Large intestine (tissue), 3 donors: ENCODE measurements around the gene GOLGA8S. TPM values are rescaled to one million over a fixed set of nuclear protein-coding genes. Genes with fewer than 3 reads are reported as not detected.
"Not testable (repeated sequence)": the region's sequence is repeated elsewhere in the genome, so short reads cannot be mapped to it uniquely, and the experiment has no call there.

Experiments
- DNase-seq, 2 donors: peaks; one replicate each; pipeline versions ENCODE4 v3.0.0 to v3.0.0-alpha.2; 2013
- H3K27ac ChIP-seq: one replicate; pipeline ENCODE4 v1.5.1; 2013; ENCODE audit warnings: low read length
- H3K27me3 ChIP-seq: 2 replicates; pipeline ENCODE4 v1.6.1; 2013; ENCODE audit warnings: low read length; ENCODE audit not compliant: control insufficient read depth, insufficient read depth
- H3K36me3 ChIP-seq: 2 replicates; pipeline ENCODE4 v1.6.1; 2013; ENCODE audit warnings: low read length; ENCODE audit not compliant: control insufficient read depth, insufficient read depth
- H3K4me1 ChIP-seq: one replicate; pipeline ENCODE4 v1.6.1; 2013; ENCODE audit warnings: low read length; ENCODE audit not compliant: control insufficient read depth, insufficient read depth
- H3K4me3 ChIP-seq: one replicate; pipeline ENCODE4 v1.5.1; 2013; ENCODE audit warnings: low read length
- H3K9me3 ChIP-seq: one replicate; pipeline ENCODE4 v1.6.1; 2013; ENCODE audit warnings: mild to moderate bottlenecking, low read depth, low read length, moderate library complexity; ENCODE audit not compliant: control insufficient read depth
- WGBS: methylation state at CpG from one replicate; pipeline ENCODE4 v1.1.5; 2013; ENCODE audit warnings: low lambda C conversion rate; ENCODE audit not compliant: insufficient coverage; 5-methylcytosine and 5-hydroxymethylcytosine counted together
- polyA plus RNA-seq: library from polyadenylated mRNA; unstranded; fragments of 120-200 nt; gene quantifications from one replicate; pipeline ENCODE4 v1.2.1, GENCODE V29; 2013

The GOLGA8S gene
- polyA plus RNA-seq, 1 donor: 0.24 TPM

DNA sequence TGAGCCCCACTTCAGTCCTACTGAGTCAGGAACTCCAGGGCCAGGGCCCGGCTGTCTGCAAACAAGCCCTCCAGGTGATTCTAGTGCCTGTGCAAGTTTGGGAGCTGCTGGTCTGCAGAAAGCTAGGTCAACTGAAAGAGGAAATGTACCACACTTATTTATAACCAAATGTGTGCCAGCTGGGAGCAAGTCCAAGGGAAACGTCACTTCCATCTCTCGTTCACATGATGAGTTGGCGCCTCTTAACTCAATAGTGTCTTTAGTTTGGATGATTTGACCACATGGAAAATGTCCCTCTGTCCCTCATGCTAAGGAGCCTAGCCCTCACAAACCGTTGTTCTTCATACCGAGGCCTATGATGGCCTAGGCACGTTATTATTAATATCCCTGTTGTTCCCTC, 43.2 kb downstream of the GOLGA8S start:
- Histone ChIP-seq H3K4me3 (no peak overlapping the region), H3K27me3 (no peaks in the 10 kb centered on the region), H3K4me1 (no peaks in the 10 kb centered on the region), H3K9me3 (no peaks in the 10 kb centered on the region), H3K36me3 (no peaks in the 10 kb centered on the region), H3K27ac (no peak overlapping the region)
- WGBS: no CpG with 5 or more reads among the region's 7 CpGs
- no peak for DNase-seq

- not testable (repeated sequence) for H3K9me3 ChIP-seq, H3K4me3 ChIP-seq, H3K4me1 ChIP-seq, H3K36me3 ChIP-seq, H3K27me3 ChIP-seq, DNase-seq, H3K27ac ChIP-seq
- no CpG with 5 or more reads among the region's 4 CpGs for WGBS
These were observed 43.8 kb downstream of the GOLGA8S start for GRCh38 chr15:23398357-23398756.

GRCh38 chr15:23399207-23399606, 44.7 kb downstream of the GOLGA8S start:
- not testable (repeated sequence) for H3K4me1 ChIP-seq, DNase-seq
- WGBS: 83% methylated on average over 1 of the region's 5 CpGs

GRCh38 chr15:23401627-23402026, 47.1 kb downstream of the GOLGA8S start:
- H3K4me1 ChIP-seq: no peaks in the 10 kb centered on the region

More at GRCh38 chr15:23399207-23399606, 44.7 kb downstream of the GOLGA8S start:
- not testable (repeated sequence) for H3K9me3 ChIP-seq, H3K27me3 ChIP-seq, H3K36me3 ChIP-seq, H3K27ac ChIP-seq, H3K4me3 ChIP-seq

GRCh38 chr15:23402140-23402539, 47.6 kb downstream of the GOLGA8S start:
- Histone ChIP-seq H3K27ac (no peak overlapping the region), H3K4me3 (no peak overlapping the region), H3K36me3 (no peaks in the 10 kb centered on the region), H3K9me3 (no peaks in the 10 kb centered on the region), H3K27me3 (no peaks in the 10 kb centered on the region), H3K4me1 (no peaks in the 10 kb centered on the region)
- WGBS: 78% methylated on average over 2 of the region's 2 CpGs
- DNase-seq: no peak

More at GRCh38 chr15:23401627-23402026, 47.1 kb downstream of the GOLGA8S start:
- no peaks in the 10 kb centered on the region for H3K9me3 ChIP-seq
- H3K4me3 ChIP-seq: no peak overlapping the region
- DNase-seq: no peak
- no peaks in the 10 kb centered on the region for H3K27me3 ChIP-seq
- no peak overlapping the region for H3K27ac ChIP-seq
- H3K36me3 ChIP-seq: no peaks in the 10 kb centered on the region
- no CpG with 5 or more reads among the region's 8 CpGs for WGBS

GRCh38 chr15:23402544-23402943, 48.0 kb downstream of the GOLGA8S start:
- Histone ChIP-seq H3K4me1 (no peaks in the 10 kb centered on the region), H3K9me3 (no peaks in the 10 kb centered on the region), H3K36me3 (no peaks in the 10 kb centered on the region), H3K4me3 (no peak overlapping the region), H3K27me3 (no peaks in the 10 kb centered on the region), H3K27ac (no peak overlapping the region)
- WGBS: no CpG with 5 or more reads among the region's 5 CpGs
- DNase-seq: no peak

DNA sequence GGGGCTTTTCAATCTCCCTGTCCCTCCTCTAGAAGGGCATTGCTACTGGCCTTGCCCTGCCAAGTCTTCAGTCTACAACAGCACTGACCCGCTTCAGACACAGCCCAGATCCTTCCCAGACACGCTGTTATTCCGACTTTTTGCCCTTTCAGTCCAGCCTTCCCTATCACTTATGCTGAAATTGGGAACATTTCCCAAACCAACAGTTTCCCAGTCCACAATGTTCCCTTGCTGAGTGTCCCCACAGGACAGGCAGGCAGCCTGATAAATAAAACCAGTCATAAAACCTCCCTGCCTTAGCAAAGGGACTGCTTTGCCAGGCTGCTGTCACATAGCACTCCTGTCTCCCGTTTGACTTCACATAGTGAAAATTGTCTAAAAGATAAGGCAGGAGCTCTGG, 49.0 kb downstream of the GOLGA8S start:
- H3K36me3 ChIP-seq: no peaks in the 10 kb centered on the region
- H3K9me3 ChIP-seq: no peaks in the 10 kb centered on the region
- no peak for DNase-seq
- H3K4me3 ChIP-seq: no peak overlapping the region
- no peaks in the 10 kb centered on the region for H3K27me3 ChIP-seq
- WGBS: 83% methylated on average over 2 of the region's 4 CpGs
- H3K4me1 ChIP-seq: no peaks in the 10 kb centered on the region
- no peak overlapping the region for H3K27ac ChIP-seq

GRCh38 chr15:23411841-23412240, 57.3 kb downstream of the GOLGA8S start:
- no peaks in the 10 kb centered on the region for H3K4me1 ChIP-seq
- DNase-seq: no peak
- WGBS: no CpG with 5 or more reads among the region's 10 CpGs
- H3K27me3 ChIP-seq: no peaks in the 10 kb centered on the region
- no peak overlapping the region for H3K4me3 ChIP-seq
- H3K27ac ChIP-seq: no peak overlapping the region
- H3K9me3 ChIP-seq: peaks cover 3% of the 10 kb centered on the region
- H3K36me3 ChIP-seq: no peaks in the 10 kb centered on the region

DNA sequence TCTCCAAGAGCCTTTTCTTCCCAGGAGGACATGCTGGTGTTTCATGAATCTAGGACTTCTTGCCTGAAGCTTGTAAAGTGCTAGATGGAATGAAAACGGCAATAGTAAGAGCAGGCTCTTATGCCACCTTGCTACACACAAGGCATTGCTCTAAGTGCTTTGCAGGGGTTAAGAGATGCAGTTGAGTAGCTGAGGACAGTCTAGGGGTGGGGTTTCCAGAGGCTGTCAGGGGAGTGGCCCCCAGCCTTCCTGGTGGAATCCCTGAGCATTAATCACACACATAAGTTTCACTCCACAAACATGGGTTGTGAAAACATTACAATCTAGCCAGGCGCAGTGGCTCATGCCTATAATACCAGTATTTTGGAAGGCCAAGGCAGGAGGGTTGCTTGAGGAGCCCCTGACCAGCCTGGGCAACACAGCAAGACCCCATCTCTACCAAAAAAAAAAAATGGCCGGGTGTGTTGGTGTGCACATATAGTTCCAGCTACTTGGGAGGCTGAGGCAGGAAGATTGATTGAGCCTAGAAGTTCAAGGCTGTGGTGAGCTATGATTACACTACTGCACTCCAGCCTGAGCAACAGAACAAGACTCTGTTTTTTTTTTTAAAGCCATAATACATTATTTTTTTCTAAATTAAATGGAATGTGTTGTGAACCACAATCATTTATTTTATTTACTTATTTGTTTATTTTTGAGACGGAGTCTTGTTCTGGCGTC, 58.5 kb downstream of the GOLGA8S start:
- not testable (repeated sequence) for H3K9me3 ChIP-seq, DNase-seq, H3K4me1 ChIP-seq, H3K36me3 ChIP-seq, H3K4me3 ChIP-seq, H3K27me3 ChIP-seq, H3K27ac ChIP-seq
- WGBS: no CpG with 5 or more reads among the region's 5 CpGs
